HG02840 (cell line): ENCODE measurements around the gene ACOT6.
"Not testable (repeated sequence)": the region's sequence is repeated elsewhere in the genome, so short reads cannot be mapped to it uniquely, and the experiment has no call there.

Experiments
- ATAC-seq: cut with Tn5 transposase; IDR thresholded peaks from one replicate; pipeline ENCODE4 v1.9.1; 2021; ENCODE audit warnings: mild to moderate bottlenecking, moderate library complexity, moderate number of reproducible peaks; ENCODE audit not compliant: unreplicated experiment, low FRiP score

The ACOT6 gene

GRCh38 chr14:73612339-73613045 lies at the start of gene ACOT6:
ACOT6 (plus strand) TSS chr14:73612517; CDS start chr14:73612572, 55 bp downstream.
- no peak for ATAC-seq

GRCh38 chr14:73562696-73563095 lies 49.6 kb upstream of the ACOT6 start:
- not testable (repeated sequence) for ATAC-seq

GRCh38 chr14:73566431-73566830 lies 45.9 kb upstream of the ACOT6 start:
- not testable (repeated sequence) for ATAC-seq

DNA sequence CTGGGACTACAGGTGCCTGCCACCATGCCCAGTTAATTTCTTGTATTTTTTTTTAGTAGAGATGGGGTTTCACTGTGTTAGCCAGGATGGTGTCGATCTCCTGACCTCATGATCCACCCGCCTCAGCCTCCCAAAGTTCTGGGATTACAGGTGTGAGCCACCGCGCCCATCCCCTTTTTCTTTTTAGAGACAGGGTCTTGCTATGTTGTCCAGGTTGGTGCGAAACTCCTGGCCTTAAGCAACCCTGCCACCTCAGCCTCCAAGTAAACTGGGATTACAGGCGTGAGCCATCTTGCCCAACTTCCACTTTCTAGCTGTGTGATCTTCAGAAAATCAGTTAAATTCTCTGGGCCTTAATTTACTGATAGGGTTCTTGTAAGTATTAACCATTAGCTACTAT lies 45.4 kb upstream of the ACOT6 start:
- not testable (repeated sequence) for ATAC-seq

DNA sequence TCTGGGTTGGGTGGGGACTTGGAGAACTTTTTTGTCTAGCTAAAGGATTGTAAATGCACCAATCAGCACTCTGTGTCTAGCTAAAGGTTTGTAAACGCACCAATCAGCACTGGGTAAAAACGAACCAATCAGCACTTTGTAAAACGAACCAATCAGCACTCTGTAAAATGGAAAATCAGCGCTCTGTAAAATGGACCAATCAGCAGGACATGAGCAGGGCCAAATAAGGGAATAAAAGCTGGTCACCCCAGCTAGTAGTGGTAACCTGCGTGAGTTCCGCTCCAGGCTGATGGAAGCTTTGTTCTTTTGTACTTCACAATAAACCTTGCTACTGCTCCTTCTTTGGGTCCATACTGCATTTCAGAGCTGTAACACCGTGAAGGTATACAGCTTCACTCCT lies 45.0 kb upstream of the ACOT6 start:
- no peak for ATAC-seq

GRCh38 chr14:73567951-73568885 lies 44.1 kb upstream of the ACOT6 start:
- ATAC-seq: no peak

GRCh38 chr14:73568886-73569184 lies 43.5 kb upstream of the ACOT6 start:
- not testable (repeated sequence) for ATAC-seq

DNA sequence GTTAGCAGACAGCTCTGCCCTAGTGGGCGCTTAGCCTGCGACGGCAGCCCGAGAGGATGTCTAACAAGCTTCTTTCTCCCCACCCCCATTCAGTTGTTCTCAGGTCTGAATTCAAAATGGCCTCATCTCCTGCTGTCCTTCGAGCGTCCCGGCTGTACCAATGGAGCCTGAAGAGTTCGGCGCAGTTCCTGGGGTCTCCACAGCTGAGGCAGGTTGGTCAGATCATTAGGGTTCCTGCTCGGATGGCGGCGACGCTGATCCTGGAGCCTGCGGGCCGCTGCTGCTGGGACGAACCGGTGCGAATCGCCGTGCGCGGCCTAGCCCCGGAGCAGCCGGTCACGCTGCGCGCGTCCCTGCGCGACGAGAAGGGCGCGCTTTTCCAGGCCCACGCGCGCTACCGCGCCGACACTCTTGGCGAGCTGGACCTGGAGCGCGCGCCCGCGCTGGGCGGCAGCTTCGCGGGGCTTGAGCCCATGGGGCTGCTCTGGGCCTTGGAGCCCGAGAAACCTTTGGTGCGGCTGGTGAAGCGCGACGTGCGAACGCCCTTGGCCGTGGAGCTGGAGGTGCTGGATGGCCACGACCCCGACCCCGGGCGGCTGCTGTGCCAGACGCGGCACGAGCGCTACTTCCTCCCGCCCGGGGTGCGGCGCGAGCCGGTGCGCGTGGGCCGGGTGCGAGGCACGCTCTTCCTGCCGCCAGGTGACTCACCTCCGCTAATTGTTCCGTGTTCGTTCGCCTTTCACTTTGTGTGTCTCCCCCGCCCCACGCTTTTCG lies 42.9 kb upstream of the ACOT6 start, which contains the start of gene ACOT2:
TSS of gene ACOT2 (plus strand) at position 29 of the 774 bp plus-strand sequence. CDS start at position 57, 28 bp downstream.
- ATAC-seq: peak; percentile 51

DNA sequence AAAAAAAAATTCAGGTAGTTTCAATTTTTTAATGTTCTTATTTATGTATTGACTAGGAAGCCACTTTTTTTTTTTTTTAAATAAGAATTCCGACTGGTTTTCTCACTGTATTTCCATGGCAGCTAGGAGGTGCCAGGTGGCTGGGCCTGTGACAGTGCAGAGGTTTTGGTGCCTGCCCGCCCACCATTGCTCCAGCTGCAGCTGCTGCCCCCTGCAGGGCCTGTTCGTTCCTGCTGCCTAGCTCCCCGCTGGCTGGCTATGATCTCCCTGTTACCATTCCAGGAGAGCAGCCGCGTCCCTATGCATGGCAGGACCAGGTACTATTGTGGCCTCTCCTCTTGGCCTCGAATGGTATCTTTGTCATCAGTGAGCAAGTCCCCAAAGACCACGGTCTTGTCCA lies 41.4 kb upstream of the ACOT6 start:
- not testable (repeated sequence) for ATAC-seq

GRCh38 chr14:73573034-73573433 lies 39.3 kb upstream of the ACOT6 start:
- not testable (repeated sequence) for ATAC-seq

DNA sequence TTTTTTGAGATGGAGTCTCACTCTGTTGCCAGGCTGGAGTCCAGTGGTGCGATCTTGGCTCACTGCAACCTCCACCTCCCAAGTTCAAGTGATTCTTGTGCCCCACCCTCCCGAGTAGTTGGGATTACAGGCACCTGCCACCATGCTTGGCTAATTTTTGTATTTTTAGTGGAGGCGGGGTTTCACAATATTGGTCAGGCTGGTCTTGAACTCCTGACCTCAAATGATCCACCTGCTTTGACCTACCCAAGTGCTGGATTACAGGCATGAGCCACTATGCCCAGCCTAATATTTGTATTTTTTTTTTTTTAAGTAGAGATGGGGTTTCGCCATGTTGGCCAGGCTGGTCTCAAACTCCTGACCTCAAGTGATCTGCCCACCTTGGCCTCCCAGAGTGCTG lies 38.6 kb upstream of the ACOT6 start:
- ATAC-seq: not testable (repeated sequence)

- not testable (repeated sequence) for ATAC-seq
Measured at GRCh38 chr14:73574251-73574650, 38.1 kb upstream of the ACOT6 start.

DNA sequence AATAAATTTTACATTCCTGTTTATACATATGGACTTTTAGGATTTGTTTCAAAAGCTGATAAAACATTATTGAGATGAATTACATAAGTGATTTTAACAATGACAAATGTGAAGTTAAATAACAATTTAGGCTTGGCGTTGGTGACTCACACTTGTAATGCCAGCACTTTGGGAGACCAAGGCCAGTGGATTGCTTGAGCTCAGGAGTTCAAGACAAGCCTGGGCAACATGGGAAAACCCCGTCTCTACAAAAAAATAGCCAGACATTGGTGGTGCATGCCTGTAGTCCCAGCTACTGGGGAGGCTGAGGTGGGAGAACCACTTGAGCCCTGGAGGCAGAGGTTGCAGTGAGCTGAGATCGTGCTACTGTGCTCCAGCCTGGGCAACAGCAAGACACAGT lies 35.9 kb upstream of the ACOT6 start:
- no peak for ATAC-seq

DNA sequence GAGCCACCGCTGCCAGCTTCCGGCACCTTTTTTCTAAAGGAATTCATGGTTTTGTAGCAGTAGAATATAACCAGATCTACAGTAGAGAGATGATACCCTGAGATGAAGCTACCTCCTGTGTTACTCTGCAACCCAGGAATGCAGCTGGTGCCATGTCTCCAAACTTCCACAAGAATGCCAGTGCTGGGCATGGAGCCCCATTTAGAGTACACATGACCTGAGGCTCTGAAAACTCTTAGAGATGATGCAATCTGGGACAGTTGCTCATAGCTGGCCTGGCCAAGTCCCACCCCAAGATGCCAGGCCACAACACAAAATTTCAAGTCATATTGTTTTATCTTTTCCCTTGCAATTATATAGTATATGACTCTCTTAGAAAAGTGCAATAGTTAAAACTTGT lies 35.1 kb upstream of the ACOT6 start:
- ATAC-seq: not testable (repeated sequence)

DNA sequence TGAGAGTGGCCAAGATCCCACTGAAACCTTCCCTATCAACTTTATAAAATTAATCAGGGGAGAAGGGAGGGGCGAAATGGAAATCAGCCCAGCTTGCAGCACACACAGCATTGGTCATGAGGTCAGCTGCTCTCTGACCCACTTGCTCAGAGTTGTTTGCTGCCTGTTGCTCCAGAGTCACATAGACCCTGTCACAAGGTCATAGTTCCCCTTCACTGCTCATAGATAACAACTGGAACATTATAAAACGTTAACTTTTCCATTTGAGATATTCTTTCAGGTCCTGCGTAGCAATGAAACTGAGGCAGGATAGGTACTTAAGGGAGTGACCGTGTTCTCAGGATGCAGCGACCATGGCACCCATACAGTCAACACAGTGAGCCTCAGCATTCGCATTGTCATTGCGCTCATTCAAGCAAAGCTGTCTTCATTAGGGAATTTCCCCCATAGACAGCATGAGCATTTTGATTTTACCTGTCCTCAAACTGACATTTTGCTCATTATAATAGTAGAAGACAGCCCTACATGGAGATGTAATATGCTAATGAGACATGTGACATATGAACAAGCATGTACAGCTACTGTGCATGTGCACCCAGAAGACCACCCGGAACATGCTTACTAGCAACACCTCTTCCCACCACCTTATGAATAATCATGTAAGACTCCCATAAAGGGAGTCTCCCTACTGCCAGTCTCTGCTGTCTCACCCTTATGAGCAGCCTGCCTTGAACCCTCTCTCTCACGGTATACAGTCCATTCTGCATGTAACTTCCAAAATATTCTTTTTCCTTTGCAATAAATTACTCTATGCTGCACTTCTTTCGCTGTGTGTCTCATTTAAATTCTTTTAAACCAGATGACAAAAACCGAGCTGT lies 30.0 kb upstream of the ACOT6 start:
- ATAC-seq: not testable (repeated sequence)

GRCh38 chr14:73588695-73589094 lies 23.6 kb upstream of the ACOT6 start:
- no peak for ATAC-seq

DNA sequence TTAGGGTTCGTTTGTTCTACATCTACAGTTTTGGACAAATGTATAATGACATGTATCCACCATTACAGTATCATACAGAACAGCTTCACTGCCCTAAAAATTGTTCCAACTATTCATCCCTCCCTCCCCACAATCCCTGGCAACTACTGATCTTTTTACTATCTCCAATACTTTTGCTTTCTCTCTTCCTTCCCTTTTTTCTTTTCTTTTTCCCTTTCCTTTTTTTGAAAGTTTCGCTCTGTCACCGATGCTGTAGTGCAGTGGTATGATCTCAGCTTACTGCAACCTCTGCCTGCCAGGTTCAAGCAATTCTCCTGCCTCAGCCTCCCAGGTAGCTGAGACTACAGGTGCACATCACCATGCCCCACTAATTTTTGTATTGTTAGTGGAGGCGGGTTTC lies 23.2 kb upstream of the ACOT6 start:
- no peak for ATAC-seq

GRCh38 chr14:73590673-73591004 lies 21.7 kb upstream of the ACOT6 start:
- ATAC-seq: not testable (repeated sequence)

- no peak for ATAC-seq
Measured at GRCh38 chr14:73591690-73592449, 20.4 kb upstream of the ACOT6 start, which contains the start of gene ACOT4. ACOT4 (plus strand) TSS chr14:73591873; CDS start chr14:73591960, 87 bp downstream.
